Caki2 (cell line): Measurements from ENCODE around the gene FRK. TPM values are rescaled to one million over a fixed set of nuclear protein-coding genes. Genes with fewer than 3 reads are reported as not detected.
"Not testable (repeated sequence)": the region's sequence is repeated elsewhere in the genome, so short reads cannot be mapped to it uniquely, and the experiment has no call there.

Source experiments
- DNase-seq: peaks from one replicate; pipeline ENCODE4 v3.0.0-alpha.2; 2015; ENCODE audit warnings: low read depth
- in situ Hi-C: cut with HindIII; loops from 2 replicates; pipeline ENCODE4 v1.10.0; 2016; ENCODE audit warnings: low sequenced_read_pairs, low pct_unique_long_range_greater_than_20kb, mixed read lengths
- total RNA-seq: library from RNA; depleted of rRNA; stranded (reverse); fragments of >200 nt; shearing (Covaris generic); gene quantifications from 2 replicates; pipeline ENCODE4 v1.2.3, GENCODE V29; 2014; ENCODE audit warnings: low replicate concordance; rRNA removed

Gene FRK, protein sequence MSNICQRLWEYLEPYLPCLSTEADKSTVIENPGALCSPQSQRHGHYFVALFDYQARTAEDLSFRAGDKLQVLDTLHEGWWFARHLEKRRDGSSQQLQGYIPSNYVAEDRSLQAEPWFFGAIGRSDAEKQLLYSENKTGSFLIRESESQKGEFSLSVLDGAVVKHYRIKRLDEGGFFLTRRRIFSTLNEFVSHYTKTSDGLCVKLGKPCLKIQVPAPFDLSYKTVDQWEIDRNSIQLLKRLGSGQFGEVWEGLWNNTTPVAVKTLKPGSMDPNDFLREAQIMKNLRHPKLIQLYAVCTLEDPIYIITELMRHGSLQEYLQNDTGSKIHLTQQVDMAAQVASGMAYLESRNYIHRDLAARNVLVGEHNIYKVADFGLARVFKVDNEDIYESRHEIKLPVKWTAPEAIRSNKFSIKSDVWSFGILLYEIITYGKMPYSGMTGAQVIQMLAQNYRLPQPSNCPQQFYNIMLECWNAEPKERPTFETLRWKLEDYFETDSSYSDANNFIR
- 5.0 and 5.1 TPM in 2 replicates for total RNA-seq

DNA sequence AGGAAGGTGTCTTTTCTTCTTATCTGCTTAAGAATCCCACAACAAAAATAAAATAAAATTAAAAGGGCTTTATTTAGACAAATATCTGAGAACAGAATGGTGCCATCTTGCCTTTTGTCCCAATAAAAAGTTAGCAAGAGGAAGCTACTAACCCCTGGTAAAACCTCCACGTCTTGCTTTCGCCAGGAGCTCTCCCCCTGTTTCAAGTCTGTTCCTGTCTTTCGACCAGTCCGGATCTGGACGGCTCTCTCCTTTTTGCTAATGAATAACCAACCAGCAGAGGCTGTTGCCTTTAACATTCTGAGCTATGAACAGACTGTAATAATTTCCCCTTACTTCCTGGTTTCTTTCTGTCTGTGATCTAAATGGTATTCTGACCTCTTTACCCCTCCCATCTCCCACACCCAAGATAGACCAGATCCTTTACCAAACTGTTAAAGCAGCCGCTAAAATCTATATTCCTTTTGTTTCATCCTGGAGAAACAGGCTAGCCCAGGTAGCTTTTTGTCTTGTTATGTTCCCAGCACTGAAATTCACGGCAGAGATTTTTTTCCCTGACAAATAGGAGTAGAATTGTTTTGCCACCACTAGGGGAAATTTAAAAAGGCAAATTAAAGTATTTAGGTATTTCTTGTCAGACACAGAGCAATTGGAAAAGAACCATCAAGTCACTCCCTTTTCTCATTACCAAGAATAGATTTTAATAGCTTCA, at the start of gene FRK:
Gene FRK, minus strand, starts transcription at position 320 of the 712 bp plus-strand sequence. CDS start 580 bp downstream, outside the sequence.
- in situ Hi-C loops = loop anchor here (10.0 kb wide), 1 partner anchor 46 kb away; no protein-coding TSS in a partner anchor
- DNase-seq = peak; percentile 92

DNA sequence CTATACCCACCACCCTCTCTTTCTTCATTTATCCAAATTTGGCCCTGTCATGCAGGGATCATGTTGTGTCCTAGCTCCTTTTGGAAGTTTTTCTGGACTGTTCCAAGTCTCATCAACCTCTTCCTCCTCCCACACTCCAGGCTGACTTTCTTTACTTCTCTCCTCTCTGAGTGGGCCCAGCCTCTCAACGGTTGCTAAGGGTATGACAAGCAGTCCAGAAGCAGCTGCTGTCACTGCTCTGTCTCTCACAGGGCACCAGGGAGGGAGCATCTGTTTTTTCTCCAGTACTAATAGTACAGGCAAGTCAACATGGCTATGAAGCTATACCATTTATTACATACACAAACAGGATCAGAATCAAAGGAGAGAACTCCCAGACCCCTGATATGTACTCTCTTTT, 48.1 kb upstream of the FRK start:
- in situ Hi-C loops = no loop called here
- DNase-seq = no peak

DNA sequence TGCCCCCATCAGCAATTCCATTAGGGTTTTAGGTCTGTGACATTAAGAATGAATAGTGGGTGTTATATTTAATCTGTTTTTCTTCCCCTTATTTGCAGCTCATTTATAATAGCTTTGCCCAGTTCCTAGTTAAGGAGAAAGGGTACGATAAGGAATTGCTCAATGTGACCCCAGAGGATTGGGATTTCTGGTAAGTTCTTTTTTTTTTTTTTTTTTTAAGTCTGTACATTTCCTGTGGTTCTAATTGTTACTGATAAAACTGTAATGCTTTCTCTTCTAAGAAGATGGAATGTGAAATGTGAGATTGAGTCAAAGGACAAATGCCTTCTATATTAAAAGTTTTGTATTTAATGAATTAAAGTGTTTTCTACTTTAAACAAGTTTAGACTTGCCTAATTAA, 45.5 kb upstream of the FRK start:
- no peak for DNase-seq
- in situ Hi-C loops = no loop called here

DNA sequence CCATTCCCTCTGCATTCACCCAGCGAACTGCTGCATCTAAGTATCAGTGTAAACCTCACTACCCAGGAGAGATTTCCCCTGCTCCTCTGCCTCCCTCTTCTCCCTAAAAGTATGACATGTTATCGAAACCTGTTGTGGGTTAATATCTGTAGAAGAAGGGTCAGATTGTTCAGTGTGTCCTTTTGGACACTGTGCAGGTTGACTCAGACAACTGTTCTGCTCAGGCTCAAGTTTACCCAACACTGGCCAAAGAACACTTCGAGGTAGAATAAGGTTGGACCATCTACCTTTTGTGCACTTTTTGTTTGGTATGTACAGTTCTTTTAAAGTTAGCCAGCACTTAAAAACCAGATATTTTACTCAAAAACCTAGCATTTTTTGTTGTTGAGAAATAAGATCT, 44.6 kb upstream of the FRK start:
- in situ Hi-C loops = no loop called here
- no peak for DNase-seq

DNA sequence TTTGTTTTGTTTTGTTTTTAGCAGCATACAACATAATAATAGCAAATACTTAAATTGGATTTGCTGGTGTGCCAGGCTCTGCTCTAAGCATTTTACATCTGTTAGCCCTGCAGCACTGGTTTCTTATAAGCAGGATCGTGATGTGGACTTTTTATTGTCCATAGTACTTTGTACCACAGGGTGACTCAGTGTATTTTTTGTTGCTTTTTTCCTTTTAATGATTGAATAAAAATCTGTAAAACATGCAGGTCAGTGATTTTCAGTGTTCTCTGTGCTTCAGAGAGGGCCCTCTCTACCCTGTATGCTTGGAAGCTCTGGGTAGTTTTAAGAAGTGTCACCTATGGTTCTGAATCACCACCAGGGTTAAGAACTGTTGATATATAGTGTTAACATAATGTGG, 43.9 kb upstream of the FRK start:
- in situ Hi-C loops = no loop called here

DNA sequence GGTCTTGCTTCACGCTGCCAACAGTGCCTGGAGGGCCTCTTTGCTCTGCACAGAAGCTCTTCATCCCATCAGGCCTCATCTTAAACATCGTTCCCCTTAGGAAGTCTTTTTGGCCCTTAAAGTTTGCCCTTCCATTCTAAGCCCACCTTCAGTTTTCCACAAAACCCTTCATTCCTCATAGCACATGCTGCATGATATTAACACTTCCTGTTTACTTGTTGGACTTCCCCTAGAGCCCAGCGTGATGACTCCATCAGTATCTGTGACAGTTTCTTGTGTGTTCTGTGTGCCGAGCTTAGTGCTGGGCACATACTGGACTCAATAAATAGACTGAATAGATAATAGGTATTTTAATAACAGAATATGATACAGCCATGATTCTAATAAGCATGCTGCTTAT, 42.2 kb upstream of the FRK start:
- DNase-seq = no peak
- in situ Hi-C loops = no loop called here

More for the DNA sequence above, 43.9 kb upstream of the FRK start:
- DNase-seq = no peak

DNA sequence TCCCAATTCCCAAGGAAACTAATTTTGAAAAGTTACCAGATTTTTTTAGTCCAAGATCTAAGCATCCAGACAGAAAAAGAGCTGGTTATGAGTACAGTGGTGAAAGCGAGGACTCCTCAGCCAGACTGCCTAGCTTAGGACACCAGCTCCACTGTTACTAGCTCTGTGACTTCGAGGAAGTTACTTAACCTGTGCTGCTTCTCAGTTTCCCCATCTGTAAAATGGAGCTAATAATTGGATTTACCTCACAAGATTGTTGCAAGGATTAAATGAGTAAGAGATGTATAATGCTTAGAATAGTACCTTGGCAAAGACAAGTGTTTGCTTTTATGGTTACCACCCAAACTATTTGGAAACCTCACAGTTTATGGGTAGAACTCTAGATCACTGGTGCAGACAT, 41.1 kb upstream of the FRK start:
- in situ Hi-C loops = no loop called here
- DNase-seq = no peak

DNA sequence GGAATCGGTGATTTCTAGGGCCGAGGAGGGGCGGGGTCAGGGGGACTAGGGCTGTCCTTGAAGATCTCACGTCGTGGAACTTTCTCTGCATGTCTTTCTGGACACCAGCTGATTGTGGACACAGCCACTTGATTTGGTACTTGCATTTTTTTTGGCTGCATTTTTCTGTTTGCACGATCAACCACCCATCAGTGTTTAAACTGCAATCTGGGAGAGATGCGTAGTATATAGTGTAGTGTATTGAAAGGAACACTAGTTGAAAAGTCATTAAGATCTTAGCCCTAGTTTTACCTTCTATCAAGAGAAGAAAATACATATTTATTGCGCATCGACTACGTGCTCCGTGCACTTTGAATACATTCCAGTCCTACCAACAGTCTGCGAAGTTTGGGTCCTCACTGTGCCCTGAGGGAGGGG, 40.6 kb upstream of the FRK start:
- no peak for DNase-seq
- in situ Hi-C loops = no loop called here

DNA sequence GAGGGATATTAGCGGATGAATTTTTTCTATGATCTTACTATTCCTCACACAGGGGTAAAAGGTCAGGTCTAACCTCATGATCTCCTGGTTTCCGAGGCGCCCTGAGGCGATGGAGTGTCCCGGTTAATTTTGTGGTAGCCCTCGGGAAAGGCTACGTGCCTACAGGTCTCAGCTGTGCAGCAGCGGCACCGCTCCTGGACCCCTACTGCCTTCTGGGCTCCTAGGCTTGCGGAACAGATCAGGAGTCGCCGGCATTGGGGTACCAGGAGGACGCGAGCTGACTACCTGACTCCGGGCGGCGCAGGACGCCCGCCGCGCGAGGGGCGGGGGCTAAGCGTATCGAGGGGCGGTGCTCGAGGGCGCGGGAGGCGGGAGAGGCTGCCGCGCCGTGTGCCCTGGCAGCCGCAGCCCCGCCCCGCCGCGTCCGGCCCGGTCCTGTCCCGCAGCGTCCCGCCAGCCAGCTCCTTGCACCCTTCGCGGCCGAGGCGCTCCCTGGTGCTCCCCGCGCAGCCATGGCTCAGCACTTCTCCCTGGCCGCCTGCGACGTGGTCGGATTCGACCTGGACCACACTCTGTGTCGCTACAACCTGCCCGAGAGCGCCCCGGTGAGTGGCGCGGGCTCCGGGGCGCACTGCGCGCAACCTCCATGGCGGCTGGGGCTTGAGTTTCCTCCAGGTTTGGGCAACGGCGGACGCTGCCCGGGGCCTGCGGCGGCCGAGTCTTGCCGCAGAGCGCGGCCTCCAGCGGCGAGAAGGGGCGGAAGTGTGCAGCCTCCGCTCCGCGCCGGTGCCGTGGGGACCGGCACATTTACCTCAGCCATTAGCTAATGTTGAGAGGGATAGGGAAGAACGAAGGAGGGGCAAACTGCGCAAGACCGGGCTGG, 40.0 kb upstream of the FRK start, which contains the start of gene NT5DC1:
Gene NT5DC1, plus strand, starts transcription at position 435 of the 883 bp plus-strand sequence. Its CDS starts 78 bp downstream, at position 513.
- DNase-seq = peak; percentile 82
- in situ Hi-C loops = no loop called here

DNA sequence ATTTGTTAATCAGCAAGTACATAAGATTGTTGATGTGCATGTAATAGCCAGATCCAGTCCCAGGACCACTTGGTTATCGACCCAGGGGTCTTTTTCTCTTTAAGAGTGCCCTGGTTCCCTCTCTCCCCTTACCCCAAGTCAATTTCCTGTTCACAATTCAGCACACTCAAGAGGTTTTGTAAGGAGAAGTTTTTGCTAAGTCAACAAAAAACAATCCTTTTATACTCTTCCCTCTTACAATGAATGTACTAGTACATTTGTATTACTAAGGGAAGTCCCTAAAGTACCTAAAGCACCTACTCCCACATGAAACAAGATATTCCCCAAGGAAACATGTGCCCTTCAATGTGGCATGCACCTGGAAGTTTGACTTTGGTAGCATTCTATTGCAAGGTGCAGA, 38.3 kb upstream of the FRK start:
- in situ Hi-C loops = no loop called here

DNA sequence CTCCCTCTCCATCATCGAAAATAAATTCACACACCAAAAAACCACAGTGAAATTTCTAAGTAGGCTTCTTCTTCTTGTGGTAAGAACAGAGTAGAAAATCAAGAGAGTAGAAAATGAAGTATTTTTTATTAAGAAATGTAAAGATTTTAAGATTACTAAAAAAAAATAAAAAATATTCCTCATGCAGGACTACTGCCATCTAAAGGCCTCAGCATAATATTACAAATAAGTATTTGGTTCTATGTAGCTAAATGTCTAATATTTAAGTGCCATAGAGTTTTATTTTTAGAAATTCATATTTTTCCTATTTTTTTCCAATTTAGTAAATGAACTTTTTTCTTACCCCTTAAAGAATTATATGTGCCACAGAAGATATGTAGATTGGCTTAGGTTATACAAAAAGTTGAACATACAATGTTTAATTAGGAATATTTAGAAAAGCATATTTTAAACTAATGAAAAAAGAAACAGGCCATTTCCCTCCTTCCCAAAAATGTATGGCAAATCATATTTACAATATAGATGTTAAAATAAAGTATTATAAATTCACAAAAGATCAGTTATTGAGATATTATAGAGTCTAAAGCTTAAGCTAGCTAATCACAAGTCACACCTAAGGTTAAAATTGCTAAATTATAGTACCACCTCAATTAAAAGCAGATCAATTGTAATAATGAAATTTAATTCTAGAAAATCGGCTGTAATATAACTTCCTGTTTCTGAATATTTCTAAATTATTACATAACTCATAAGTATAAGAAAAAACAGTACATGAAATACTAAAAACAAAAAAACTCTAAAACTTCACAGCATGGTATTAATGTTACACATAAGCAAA, 36.5 kb upstream of the FRK start:
- in situ Hi-C loops = no loop called here
- no peak for DNase-seq

More for the DNA sequence above, 38.3 kb upstream of the FRK start:
- no peak for DNase-seq

DNA sequence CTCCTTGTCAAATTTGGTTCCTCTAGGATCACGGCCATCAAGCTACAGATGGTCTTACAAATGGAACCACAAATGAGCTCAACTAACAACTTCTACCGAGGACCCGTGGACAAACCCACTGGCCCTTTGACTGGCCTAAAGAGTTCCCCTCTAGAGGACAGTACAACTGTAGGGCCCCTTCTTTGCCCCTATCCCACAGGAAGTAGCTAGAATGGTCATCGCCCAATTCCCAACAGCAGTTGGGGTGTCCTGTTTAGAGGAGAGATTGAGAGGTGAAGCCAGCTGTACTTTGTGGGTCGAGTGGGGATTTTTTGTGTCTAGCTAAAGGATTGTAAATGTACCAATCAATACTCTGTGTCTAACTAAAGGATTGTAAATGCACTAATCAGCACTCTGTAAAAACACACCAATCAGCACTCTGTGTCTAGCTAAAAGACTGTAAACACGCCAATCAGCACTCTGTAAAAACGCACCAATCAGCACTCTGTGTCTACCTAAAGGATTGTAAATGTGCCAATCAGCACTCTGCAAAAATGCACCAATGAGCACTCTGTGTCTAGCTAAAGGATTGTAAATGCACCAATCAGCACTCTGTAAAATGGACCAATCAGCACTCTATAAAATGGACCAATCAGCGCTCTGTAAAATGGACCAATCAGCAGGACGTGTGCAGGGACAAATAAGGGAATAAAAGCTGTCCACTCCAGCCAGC, 35.5 kb upstream of the FRK start:
- DNase-seq, in situ Hi-C loops: not testable (repeated sequence)

DNA sequence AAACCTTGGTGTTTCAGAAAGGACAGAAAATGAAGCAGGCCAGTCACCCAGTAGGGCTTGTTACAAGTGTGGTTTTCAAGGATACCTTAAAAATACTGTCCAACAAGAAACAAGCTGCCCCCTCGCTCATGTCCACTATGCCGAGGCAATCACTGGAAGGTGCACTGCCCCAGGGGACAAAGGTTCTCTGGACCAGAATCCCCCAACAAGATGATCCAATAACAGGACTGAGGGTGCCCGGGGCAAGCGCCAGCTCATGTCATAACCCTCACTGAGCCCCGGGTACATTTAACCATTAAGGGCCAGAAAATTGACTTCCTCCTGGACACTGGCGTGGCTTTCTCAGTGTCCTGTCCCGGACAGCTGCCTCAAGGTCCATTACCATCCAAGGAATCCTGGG, 33.4 kb upstream of the FRK start:
- in situ Hi-C loops = no loop called here
- DNase-seq = no peak

DNA sequence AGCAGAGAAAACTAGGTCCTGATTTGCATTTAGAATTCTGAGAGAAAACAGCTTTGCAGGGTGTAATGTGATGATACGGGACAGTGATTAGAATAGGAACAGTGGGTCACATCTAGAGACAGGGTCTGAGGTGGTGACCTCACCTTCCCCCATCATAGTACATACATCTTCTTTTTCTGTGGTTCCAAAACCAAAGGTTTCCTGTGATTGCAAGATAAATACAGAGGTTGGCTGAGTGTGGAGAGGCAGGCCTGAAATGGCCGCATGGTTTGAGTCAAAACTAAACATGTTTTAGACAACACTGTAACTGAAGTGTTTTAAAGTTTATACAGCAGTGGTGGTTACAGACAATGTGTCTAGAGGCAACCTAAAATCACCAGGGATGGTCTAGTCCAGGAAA, 29.6 kb upstream of the FRK start:
- in situ Hi-C loops = no loop called here
- no peak for DNase-seq

DNA sequence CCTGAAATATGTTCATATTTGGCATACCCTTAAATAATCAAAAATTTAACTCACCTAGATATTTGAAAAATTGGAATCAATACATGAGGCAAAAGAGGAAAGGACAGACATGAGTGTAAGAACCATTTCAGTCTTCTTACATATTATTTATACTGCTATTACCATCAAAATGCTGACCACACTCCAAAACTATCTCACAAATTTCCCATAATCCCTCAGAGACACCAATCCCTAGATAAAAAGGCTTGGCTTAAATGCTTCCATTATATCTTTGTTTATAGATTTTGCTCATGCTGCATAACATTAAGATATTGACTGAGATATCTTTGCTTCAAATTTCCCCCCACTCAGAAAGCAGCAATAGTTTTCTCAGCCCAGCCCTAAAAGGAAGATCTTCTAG, 28.3 kb upstream of the FRK start:
- DNase-seq = no peak
- in situ Hi-C loops = no loop called here

DNA sequence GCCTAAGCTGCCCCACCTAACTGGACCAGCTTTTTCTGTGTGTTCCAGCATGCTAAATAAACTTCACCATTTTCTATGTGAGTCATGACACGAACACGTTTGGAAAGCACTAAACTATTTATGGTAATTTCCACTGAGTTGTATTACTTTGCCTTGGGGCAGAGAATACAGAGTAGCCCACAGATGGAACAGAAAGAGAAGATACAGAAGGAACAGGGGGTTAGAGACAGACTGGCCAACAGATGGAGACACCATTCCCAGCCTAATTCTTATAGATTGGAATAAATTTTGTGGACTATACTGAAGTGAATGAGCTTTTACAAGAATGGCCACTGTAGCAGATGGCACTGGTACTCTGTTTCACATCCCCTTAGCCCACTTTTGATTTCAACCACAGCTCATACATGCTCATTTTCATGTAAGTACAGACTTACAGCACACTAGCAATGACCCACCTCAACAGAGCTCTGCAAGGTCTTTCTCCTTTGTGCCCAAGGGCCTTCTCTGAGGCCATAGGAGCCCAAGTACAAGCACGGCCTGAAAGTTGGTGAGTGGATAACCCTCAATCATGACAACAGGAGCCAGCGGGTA, 26.8 kb upstream of the FRK start:
- peak; percentile 40 for DNase-seq
- in situ Hi-C loops = no loop called here

DNA sequence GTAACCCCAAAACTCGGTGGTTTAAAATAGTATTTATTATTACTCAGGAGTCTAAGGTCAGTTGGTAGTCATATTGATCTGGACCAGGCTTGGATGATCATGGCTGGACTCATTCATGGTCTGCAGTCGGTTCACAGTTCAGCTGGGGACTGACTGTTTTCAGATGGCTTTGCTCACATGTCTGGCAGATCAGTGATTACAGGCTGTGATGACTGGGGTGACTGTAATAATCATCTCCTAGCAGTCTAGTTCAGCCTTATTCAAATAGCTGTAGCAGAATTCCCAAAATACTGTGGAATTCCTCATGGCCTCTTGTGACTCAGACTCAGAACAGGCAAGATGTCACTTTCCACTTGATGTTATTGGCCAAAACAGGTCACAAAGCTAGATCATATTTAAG, 23.6 kb upstream of the FRK start:
- DNase-seq = no peak
- in situ Hi-C loops = no loop called here
